AG04450 (cell line): ENCODE measurements around the gene CNGB1. TPM values are rescaled to one million over a fixed set of nuclear protein-coding genes. Genes with fewer than 3 reads are reported as not detected.
"Not testable (repeated sequence)": the region's sequence is repeated elsewhere in the genome, so short reads cannot be mapped to it uniquely, and the experiment has no call there.

ENCODE experiments used
- CTCF ChIA-PET: fragments of 300-600, 350-600 bp; formaldehyde crosslinking; extraction: SDS; loops from one replicate; lab custom pipeline; 2022; ENCODE audit warnings: antibody characterized with exemption, inconsistent platforms; lab: Charles Lee
- POLR2A ChIA-PET: fragments of 350-600 bp; formaldehyde crosslinking; extraction: SDS; loops from one replicate; lab custom pipeline; 2021; ENCODE audit warnings: antibody characterized with exemption, inconsistent platforms; lab: Yijun Ruan, JAX
- DNase-seq: peaks from one replicate; pipeline ENCODE4 v3.0.0-alpha.2; 2011; ENCODE audit warnings: low read depth, low spot score
- H3K27ac ChIP-seq: one replicate; pipeline ENCODE4 v1.5.1; 2012; ENCODE audit warnings: low read depth, low read length, control low read depth
- H3K27me3 ChIP-seq: one replicate; pipeline ENCODE4 v1.6.0; 2012; ENCODE audit warnings: low read length; ENCODE audit not compliant: control insufficient read depth, insufficient read depth
- H3K4me3 ChIP-seq: 2 replicates; pipeline ENCODE4 v1.5.1; 2011; ENCODE audit warnings: mild to moderate bottlenecking, low read depth, low read length, control low read depth
- H3K9me3 ChIP-seq: 2 replicates; pipeline ENCODE4 v1.5.1; 2012; ENCODE audit warnings: low read length; ENCODE audit not compliant: control insufficient read depth, insufficient read depth
- CTCF ChIP-seq: IDR thresholded peaks from 2 replicates; pipeline ENCODE4 v1.5.1; 2011; ENCODE audit warnings: low read depth, low read length, control low read depth, inconsistent platforms
- polyA plus RNA-seq: library from polyadenylated mRNA; depleted of rRNA; stranded (reverse); fragments of >200 nt; gene quantifications from 2 replicates; pipeline ENCODE4 v1.2.3, GENCODE V29; 2011

CNGB1 gene
- polyA plus RNA-seq, 1 experiment = not detected

- Histone ChIP-seq H3K9me3 (no peaks in the 10 kb centered on the region; the same call in 1 of the 2 replicates), H3K27ac (no peak overlapping the region), H3K4me3 (no peak overlapping the region), H3K27me3 (peaks cover 7% of the 10 kb centered on the region)
- ChIA-PET CTCF (interaction anchor here (0.9 to 4.3 kb wide), 5 partner anchors 8 to 224 kb away, joined by 3 to 47 read pairs (median 10); partner anchors contain the start of genes USB1 and ZNF319), POLR2A (interaction anchor here (0.7 kb wide), 1 partner anchor 113 kb away, joined by 4 read pairs; no protein-coding TSS in a partner anchor)
- DNase-seq = no peak
- no peak for TF ChIP-seq CTCF
Observed at GRCh38 chr16:57897996-57898395, 72.9 kb downstream of the CNGB1 start.

- POLR2A ChIA-PET = no interaction called here
- DNase-seq = no peak
- H3K9me3 ChIP-seq = no peaks in the 10 kb centered on the region; the same call in 1 of the 2 replicates
- CTCF ChIA-PET = interaction anchor here (0.6 to 4.3 kb wide), 3 partner anchors 104 to 224 kb away, joined by 4 to 47 read pairs (median 26); partner anchors contain the start of genes USB1 and ZNF319
- H3K27ac ChIP-seq = no peak overlapping the region
- H3K4me3 ChIP-seq = no peak overlapping the region
- H3K27me3 ChIP-seq = peaks cover 3% of the 10 kb centered on the region
- TF ChIP-seq CTCF = no peak
Observed at GRCh38 chr16:57897053-57897784, 73.7 kb downstream of the CNGB1 start.

- H3K27ac ChIP-seq, CTCF ChIA-PET, H3K4me3 ChIP-seq, POLR2A ChIA-PET, H3K27me3 ChIP-seq, DNase-seq, H3K9me3 ChIP-seq: not testable (repeated sequence)
Observed at GRCh38 chr16:57895081-57895547, 75.8 kb downstream of the CNGB1 start.

GRCh38 chr16:57894390-57895080 is 76.4 kb downstream of the CNGB1 start:
- H3K27me3 ChIP-seq = no peaks in the 10 kb centered on the region
- H3K27ac ChIP-seq = peak overlapping the region; percentile 62
- ChIA-PET POLR2A (no interaction called here), CTCF (no interaction called here)
- no peak for TF ChIP-seq CTCF
- no peak for DNase-seq
- no peaks in the 10 kb centered on the region; the same call in 1 of the 2 replicates for H3K9me3 ChIP-seq
- H3K4me3 ChIP-seq = no peak overlapping the region

- CTCF ChIA-PET = no interaction called here
- Histone ChIP-seq H3K9me3 (no peaks in the 10 kb centered on the region; the same call in 1 of the 2 replicates), H3K27me3 (no peaks in the 10 kb centered on the region), H3K4me3 (no peak overlapping the region), H3K27ac (peak overlapping the region; percentile 71)
- no peak for TF ChIP-seq CTCF
- POLR2A ChIA-PET = no interaction called here
- peak; percentile 78 for DNase-seq
Observed at GRCh38 chr16:57893559-57894389, 77.2 kb downstream of the CNGB1 start.
